WERI-Rb-1 (cell line): ENCODE data around the gene ATF7IP2.
"Not testable (repeated sequence)": the region's sequence is repeated elsewhere in the genome, so short reads cannot be mapped to it uniquely, and the experiment has no call there.

Experiments
- DNase-seq: peaks from one replicate; pipeline ENCODE4 v3.0.0-alpha.2; 2020
- H3K27ac ChIP-seq: fragments of 250-450 bp; sonication (Bioruptor Pico); 2 replicates; pipeline ENCODE4 v1.5.1; 2020; ENCODE audit warnings: mild to moderate bottlenecking, moderate library complexity
- H3K27me3 ChIP-seq: fragments of 250-450 bp; sonication (Bioruptor Pico); 2 replicates; pipeline ENCODE4 v1.5.1; 2021; ENCODE audit warnings: mild to moderate bottlenecking, low read depth, moderate library complexity; ENCODE audit not compliant: insufficient read depth, severe bottlenecking
- H3K36me3 ChIP-seq: fragments of 250-450 bp; sonication (Bioruptor Pico); 2 replicates; pipeline ENCODE4 v1.5.1; 2020; ENCODE audit warnings: mild to moderate bottlenecking, moderate library complexity
- H3K4me3 ChIP-seq: 2 replicates; pipeline ENCODE4 v1.5.1; 2011; ENCODE audit warnings: low read depth, mild to moderate bottlenecking, control low read depth, low read length
- H3K9me3 ChIP-seq: fragments of 250-450 bp; sonication (Bioruptor Pico); 2 replicates; pipeline ENCODE4 v1.5.1; 2021; ENCODE audit warnings: mild to moderate bottlenecking, moderate library complexity; ENCODE audit not compliant: severe bottlenecking
- TF ChIP-seq, protein P1 (sequence below): IDR thresholded peaks from 2 replicates; pipeline ENCODE4 v1.5.1; 2011; ENCODE audit warnings: low read depth, mild to moderate bottlenecking, control low read depth, inconsistent platforms, low read length

ATF7IP2 gene

DNA sequence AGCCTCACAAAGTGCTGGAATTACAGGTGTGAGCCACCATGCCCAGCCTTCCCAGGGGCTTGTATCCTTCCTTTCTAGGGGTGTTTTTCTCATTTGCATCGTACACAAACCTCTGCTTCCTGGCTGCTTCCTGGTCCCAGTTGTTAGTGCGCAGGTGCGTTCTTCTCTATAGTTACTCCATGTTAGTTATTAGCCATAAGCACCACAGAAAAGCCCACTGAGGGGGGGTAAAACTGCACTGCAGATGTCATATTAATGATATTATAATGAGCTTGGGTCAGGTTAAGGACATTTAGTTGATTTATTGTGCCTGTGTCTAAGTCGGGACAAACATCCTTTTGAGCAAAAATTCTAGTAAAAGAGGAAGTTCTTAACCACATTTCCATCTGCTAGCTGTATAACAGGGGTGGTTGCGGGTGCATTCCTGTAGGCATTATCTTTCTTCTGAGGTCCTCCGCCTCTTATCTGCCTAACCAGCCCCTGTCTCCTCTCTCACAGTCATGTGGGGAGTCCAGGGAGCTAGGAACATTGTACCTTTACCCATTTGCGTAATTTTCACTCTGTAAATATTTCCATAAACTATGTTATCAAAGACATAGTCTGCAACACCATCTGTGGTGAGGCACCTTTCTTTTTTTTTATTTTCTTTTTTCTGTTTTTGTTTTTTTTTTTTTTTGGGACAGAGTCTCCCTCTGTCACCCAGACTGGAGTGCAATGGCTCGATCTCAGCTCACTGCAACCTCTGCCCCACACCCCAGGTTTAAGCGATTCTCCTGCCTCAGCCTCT lies 23.6 kb upstream of the ATF7IP2 start:
- Histone ChIP-seq H3K4me3 (no peak overlapping the region), H3K36me3 (no peaks in the 10 kb centered on the region), H3K9me3 (no peaks in the 10 kb centered on the region), H3K27me3 (no peaks in the 10 kb centered on the region), H3K27ac (no peak overlapping the region)
- TF ChIP-seq, protein P1, sequence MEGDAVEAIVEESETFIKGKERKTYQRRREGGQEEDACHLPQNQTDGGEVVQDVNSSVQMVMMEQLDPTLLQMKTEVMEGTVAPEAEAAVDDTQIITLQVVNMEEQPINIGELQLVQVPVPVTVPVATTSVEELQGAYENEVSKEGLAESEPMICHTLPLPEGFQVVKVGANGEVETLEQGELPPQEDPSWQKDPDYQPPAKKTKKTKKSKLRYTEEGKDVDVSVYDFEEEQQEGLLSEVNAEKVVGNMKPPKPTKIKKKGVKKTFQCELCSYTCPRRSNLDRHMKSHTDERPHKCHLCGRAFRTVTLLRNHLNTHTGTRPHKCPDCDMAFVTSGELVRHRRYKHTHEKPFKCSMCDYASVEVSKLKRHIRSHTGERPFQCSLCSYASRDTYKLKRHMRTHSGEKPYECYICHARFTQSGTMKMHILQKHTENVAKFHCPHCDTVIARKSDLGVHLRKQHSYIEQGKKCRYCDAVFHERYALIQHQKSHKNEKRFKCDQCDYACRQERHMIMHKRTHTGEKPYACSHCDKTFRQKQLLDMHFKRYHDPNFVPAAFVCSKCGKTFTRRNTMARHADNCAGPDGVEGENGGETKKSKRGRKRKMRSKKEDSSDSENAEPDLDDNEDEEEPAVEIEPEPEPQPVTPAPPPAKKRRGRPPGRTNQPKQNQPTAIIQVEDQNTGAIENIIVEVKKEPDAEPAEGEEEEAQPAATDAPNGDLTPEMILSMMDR = no peak
- DNase-seq = no peak

- H3K9me3 ChIP-seq, H3K27me3 ChIP-seq, H3K27ac ChIP-seq, H3K36me3 ChIP-seq, DNase-seq, H3K4me3 ChIP-seq: not testable (repeated sequence)
These were observed 23.0 kb upstream of the ATF7IP2 start for GRCh38 chr16:10362864-10363197.

DNA sequence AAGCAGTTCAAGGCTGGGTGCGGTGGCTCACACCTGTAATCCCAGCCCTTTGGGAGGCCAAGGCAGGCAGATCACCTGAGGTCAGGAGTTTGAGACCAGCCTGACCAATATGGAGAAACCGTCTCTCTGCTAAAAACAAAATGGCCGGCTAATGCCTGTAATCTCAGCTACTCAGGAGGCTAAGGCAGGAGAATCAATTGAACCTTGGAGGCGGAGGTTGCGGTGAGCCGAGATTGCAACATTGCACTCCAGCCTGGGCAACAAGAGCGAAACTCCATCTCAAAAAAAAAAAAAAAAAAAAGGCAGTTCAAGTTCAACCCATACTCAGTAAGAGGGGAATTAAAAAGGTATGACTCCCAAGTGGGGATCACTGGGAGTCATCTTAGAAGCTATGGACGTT lies 19.2 kb upstream of the ATF7IP2 start:
- H3K27me3 ChIP-seq, H3K27ac ChIP-seq, H3K4me3 ChIP-seq, H3K36me3 ChIP-seq, H3K9me3 ChIP-seq, DNase-seq: not testable (repeated sequence)

GRCh38 chr16:10367616-10368188 lies 18.2 kb upstream of the ATF7IP2 start:
- Histone ChIP-seq H3K4me3 (no peak overlapping the region), H3K27me3 (no peaks in the 10 kb centered on the region), H3K27ac (no peak overlapping the region), H3K9me3 (peaks cover 2% of the 10 kb centered on the region), H3K36me3 (no peaks in the 10 kb centered on the region)
- no peak for DNase-seq
- TF ChIP-seq, protein P1 = no peak

GRCh38 chr16:10368969-10369551 lies 16.8 kb upstream of the ATF7IP2 start:
- TF ChIP-seq, protein P1 = peak; percentile 53
- Histone ChIP-seq H3K9me3 (peaks cover 2% of the 10 kb centered on the region), H3K4me3 (no peak overlapping the region), H3K27me3 (no peaks in the 10 kb centered on the region), H3K36me3 (no peaks in the 10 kb centered on the region), H3K27ac (no peak overlapping the region)
- DNase-seq = peak; percentile 40

DNA sequence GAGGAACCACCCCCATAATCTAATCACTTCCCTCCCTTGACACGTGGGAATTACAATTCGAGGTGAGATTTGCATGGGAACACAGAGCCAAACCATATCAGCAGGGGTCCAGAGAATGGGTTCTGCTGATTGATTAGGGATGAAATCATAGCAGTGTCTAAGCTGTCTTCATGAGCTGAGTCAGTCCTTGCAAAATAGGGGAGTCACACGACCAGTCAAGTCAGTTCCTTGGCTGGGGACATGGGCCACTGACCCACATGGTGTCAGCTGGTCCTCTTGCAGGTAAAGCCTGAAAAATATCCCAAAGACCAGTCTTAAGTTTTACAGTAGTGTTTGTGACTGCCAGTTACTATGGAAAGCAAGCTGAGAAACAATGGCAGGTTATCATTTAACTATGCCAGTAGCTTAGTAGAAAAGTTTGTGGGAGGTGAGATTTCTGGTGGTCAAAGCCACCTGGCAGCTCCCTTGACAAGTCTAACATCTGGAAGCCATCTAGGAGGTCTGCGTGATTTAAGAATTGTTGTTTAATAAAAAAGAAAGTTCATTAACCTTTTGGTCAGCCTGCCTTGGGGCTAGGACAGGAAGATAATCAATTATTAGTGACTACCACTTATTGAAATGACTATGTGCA lies 15.7 kb upstream of the ATF7IP2 start:
- Histone ChIP-seq H3K36me3 (no peaks in the 10 kb centered on the region), H3K27ac (no peak overlapping the region), H3K4me3 (no peak overlapping the region), H3K9me3 (peaks cover 2% of the 10 kb centered on the region), H3K27me3 (no peaks in the 10 kb centered on the region)
- DNase-seq = no peak
- TF ChIP-seq, protein P1 = no peak
